ENCODE measurements around the gene SCRG1.

The SCRG1 gene

DNA sequence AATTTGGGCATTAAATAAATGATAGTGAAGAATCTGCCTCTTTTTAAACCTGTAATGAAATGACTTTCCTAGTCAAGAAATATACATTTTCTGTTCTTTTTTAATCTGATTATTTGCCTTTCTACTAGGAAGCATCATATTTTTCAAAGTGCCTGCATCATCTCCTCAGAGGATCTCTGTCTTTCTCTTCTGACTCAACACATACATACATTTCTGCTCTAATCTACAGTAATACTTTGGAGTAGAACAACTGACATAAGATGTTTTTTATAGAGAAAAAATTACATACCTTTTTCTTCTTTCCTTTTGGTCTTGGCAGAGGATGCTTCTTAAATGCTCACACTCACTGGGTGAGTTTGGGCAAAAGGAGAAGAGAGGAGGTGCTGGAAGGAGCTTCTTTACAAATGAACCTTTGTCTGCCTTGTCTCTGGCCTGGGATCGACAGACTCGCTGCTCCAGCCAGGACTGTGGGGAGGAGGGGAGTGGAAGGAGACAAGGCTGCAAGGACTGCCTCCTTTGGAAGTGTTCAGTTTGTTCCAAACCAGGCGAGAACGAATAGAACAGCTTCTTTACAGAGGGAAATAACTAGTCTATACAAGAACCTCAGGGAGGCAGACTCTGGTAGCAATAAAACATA is at the start of gene SCRG1:
TSS of gene SCRG1 (minus strand) at position 338 of the 637 bp plus-strand sequence. CDS start 7,702 bp downstream, outside the sequence.
- no peak for DNase-seq (ENCODE audit: low read depth)
- TF ChIP-seq, protein P1, sequence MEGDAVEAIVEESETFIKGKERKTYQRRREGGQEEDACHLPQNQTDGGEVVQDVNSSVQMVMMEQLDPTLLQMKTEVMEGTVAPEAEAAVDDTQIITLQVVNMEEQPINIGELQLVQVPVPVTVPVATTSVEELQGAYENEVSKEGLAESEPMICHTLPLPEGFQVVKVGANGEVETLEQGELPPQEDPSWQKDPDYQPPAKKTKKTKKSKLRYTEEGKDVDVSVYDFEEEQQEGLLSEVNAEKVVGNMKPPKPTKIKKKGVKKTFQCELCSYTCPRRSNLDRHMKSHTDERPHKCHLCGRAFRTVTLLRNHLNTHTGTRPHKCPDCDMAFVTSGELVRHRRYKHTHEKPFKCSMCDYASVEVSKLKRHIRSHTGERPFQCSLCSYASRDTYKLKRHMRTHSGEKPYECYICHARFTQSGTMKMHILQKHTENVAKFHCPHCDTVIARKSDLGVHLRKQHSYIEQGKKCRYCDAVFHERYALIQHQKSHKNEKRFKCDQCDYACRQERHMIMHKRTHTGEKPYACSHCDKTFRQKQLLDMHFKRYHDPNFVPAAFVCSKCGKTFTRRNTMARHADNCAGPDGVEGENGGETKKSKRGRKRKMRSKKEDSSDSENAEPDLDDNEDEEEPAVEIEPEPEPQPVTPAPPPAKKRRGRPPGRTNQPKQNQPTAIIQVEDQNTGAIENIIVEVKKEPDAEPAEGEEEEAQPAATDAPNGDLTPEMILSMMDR (conservative IDR thresholded peaks at IDR 0.05; ENCODE audit: low read depth, low read length) = no peak
- no peak within 1 kb of the TSS for H3K4me3 ChIP-seq (ENCODE audit: low read depth, low read length)

DNA sequence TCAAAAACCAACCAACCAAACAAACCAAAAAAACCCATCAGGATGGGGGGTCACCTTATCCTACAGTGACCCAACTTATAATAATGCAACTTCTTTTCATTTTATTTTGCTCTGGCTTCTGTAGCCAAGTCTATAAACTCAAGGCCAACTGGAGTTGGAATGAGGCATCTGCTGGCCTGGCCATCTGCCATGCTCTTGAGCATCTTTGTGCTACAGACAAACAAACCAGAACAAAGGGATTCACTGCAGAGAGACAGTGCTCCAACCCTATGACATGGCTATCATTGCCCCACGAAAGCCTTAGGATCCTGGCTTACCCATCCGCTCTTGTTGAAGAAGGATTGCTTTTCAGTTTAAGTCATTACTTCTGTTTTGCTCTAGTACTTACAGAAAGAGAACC is 49.2 kb upstream of the SCRG1 start:
- H3K4me3 ChIP-seq (ENCODE audit: low read depth, low read length) = no peak overlapping the region
- TF ChIP-seq, protein P1 (conservative IDR thresholded peaks at IDR 0.05; ENCODE audit: low read depth, low read length) = no peak
- DNase-seq (ENCODE audit: low read depth) = peak; percentile 10

DNA sequence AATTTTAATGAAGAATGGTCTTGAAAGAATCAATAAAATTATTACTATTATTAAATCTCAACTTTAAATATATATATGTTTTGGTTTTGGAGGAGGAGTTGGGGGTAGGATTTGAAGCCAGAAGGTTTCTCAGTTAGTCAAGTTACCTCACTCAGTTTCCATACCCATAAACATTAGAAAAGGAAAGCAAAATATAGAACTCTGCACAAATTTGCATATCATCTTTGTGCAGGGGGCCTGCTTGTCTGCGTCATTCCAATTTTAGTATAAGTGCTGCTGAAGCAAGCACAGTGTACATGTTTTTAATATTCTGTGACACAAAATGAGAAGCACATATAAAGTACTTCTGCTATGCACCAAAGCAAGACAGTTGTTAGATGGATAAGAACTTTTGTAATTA is 47.5 kb upstream of the SCRG1 start:
- DNase-seq (ENCODE audit: low read depth) = no peak

DNA sequence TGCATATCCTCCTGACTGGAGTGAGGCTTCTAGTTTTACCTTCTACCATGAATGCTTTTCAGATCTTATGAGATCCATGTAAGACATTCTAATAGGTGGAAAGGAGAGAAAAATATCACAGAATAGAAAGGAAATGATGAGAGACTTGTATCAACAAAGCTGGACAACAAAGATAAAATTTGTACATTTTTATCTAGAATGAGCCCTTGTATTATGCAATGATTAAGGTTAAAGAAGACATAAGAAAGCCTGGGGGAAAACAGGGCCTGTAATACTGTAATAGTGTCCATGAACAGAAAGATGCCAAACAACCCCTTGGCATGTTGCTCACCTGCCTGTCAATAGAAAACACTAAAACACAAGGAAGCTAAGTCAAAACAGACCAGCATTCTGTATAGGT is 44.2 kb upstream of the SCRG1 start:
- H3K4me3 ChIP-seq (ENCODE audit: low read depth, low read length) = no peak overlapping the region
- no peak for DNase-seq (ENCODE audit: low read depth)
- TF ChIP-seq, protein P1 (conservative IDR thresholded peaks at IDR 0.05; ENCODE audit: low read depth, low read length) = no peak

More for the DNA sequence above, 47.5 kb upstream of the SCRG1 start:
- H3K4me3 ChIP-seq (ENCODE audit: low read depth, low read length) = no peak overlapping the region
- TF ChIP-seq, protein P1 (conservative IDR thresholded peaks at IDR 0.05; ENCODE audit: low read depth, low read length) = no peak

DNA sequence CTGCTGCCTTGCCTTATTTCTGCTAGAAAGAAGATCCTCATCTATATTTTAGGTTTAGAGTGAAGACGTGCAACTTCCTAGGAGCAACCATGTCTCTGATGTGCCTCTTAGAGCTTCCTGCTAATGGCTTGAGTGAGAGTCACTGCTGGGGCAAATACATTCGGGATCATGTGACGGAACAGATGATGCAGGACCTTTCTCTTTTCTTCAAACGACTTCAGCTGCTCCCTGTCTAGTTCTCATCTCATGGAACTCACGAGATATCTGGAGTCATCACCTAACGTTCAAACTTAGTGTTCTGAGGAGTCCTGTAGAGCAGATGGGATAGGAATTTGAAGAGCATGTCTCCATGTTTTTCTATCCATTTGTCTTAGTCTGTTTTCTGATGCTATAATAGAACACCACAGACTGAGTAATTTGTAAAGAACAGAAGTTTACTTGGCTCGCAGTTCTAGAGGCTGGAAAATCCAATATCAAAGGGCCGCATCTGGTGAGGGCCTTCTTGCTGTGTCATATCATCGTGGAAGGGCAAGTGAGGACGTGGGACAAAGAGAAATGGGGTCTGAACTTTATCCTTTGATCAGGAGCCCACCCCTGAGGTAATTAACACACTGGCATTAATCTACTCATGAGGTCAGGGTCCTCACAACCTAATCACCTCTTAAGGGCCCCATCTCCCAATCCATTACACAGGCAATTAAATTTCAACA is 43.5 kb upstream of the SCRG1 start:
- no peak overlapping the region for H3K4me3 ChIP-seq (ENCODE audit: low read depth, low read length)
- TF ChIP-seq, protein P1 (conservative IDR thresholded peaks at IDR 0.05; ENCODE audit: low read depth, low read length) = no peak
- no peak for DNase-seq (ENCODE audit: low read depth)

DNA sequence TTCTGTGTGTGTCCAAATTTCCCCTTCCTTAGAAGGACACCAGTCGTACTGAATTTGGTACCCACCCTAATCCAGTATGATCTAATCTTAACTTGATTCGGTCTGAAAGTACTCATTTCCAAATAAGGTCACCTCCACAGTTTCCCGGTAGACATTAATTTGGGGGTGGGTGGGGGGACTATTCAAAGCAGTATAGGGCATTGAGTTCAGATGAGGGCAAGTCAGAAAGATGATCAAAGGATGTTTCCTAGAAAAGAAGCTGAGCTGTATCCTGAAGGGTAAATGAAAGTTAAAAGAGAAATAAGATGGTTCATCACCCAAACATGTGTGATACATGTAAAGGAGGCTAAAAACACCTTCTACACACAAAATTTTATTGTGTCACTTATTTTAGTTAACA is 42.0 kb upstream of the SCRG1 start:
- DNase-seq (ENCODE audit: low read depth) = no peak
- no peak overlapping the region for H3K4me3 ChIP-seq (ENCODE audit: low read depth, low read length)
- TF ChIP-seq, protein P1 (conservative IDR thresholded peaks at IDR 0.05; ENCODE audit: low read depth, low read length) = no peak
